Endometrium (tissue), 2 donors: ENCODE results near the gene ZFP92.
"Not testable (repeated sequence)": the region's sequence is repeated elsewhere in the genome, so short reads cannot be mapped to it uniquely, and the experiment has no call there.

Experiments
- FAIRE-seq: peaks from 2 replicates; lab custom pipeline; 2012; peaks lifted over from hg19 to GRCh38; lab: Jason Lieb, UNC
- donor health status: control.
- donor health status: control.

The ZFP92 gene, protein sequence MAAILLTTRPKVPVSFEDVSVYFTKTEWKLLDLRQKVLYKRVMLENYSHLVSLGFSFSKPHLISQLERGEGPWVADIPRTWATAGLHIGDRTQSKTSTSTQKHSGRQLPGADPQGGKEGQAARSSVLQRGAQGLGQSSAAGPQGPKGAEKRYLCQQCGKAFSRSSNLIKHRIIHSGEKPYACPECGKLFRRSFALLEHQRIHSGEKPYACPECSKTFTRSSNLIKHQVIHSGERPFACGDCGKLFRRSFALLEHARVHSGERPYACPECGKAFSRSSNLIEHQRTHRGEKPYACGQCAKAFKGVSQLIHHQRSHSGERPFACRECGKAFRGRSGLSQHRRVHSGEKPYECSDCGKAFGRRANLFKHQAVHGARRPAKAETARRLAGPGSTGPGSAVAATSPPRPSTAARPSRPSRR

DNA sequence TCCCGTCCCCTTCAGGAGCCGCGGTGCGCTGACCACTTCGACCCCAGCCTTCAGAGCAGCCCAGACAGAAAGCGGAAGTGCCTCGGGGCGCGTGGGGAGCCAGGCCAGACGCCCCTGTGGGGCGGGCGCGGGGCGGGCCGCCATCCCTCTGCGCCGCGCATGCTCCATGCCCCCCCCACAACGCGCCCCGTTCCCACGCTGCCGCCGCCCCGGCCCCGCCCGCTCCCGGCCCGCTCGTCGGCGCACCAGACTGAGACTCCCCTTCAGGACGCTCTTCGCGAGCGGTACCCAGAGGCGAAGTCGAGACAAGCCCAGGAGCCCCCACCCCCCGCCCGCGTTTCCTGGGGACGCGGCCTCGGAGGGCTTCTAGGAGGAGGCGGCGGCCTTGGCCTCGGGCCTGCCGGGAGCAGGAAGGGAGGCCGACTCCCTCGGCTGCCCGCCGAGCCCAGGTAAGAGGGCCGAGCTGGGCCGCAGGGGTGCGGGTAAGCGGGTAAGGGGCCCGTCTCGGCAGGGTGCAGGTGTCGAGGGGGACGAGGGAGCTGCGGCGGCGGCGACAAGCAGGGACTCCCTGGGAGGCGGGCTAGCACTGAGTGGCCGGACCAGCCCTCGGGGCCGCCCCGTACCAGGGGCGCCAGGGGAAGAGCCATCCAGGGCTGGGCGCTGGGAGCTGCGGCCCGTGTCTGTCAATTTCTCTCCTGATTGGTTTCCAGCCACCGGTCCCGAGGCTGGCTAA is at the start of gene ZFP92:
ZFP92 (plus strand) TSS at position 218 of the 733 bp plus-strand sequence. CDS start 6,851 bp downstream, outside the sequence.
- no peak for FAIRE-seq

GRCh38 chrX:153361781-153362397 is 49.4 kb upstream of the ZFP92 start:
- no peak for FAIRE-seq

DNA sequence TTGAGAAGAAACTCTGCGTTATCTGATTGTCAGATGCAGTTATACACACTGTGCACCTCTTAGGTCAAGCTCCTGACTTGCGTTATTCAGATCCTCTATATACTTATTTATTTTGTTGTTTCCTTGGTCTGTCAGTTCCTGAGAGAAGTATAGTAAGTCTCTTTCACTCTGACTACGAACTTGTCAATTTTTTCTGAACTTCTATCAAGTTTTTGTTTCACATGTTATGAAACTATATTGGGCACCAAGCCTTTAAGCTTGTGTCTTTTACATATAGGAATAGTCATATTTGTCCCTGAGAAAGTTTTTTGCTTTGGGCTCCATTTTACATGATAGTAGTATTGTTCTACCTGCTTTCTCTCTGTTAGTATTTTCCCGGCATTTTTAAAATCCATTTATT is 45.6 kb upstream of the ZFP92 start:
- no peak for FAIRE-seq

DNA sequence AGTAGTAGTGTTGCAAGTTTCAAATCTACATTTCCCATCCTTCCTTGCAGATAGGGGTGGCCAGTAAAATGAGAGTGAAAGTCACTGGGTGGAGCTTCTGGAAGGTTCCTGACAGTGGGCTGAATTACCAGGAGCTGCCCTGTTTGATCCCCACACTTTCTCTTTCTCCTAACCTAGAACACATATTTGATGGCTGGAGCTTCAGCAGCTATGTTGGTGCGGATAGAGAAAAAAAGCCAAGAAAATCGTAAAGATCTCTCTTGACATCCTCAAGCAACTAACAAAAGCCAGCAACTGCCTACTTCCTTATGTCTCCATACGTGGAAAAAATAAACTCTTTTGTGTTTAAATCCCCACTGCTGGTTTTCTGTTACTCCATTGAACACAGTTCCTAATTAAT is 45.2 kb upstream of the ZFP92 start:
- no peak for FAIRE-seq

DNA sequence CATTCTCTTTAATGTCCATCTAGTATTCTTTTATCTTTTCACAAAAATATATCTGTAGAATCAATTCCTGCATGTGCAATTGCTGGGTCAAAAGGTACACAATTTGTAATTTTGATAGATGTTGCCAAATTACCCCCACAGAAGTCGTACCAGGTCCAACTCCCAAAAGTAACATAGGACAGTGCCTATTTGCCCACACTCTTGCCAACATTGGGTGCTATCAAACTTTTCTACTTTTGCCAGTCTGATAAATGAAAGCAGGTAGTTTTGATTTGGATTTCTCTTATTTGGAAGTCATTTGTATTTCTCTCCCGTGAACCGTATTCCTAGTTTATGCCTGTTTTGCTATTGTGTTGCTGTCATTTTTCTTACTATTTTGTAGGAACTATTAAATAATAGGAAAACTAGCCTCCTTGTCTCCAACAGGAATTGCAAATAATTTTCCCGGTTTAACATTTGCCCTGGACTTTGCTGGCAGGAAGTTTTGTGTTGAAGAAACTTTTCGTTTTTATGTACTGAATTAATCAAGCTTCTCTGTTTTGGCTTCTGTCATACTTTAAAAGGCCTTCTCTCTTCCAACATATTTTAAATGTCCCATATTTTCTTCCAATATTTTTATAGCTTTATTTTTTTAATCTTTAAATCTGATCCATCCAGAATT is 44.3 kb upstream of the ZFP92 start:
- no peak for FAIRE-seq

DNA sequence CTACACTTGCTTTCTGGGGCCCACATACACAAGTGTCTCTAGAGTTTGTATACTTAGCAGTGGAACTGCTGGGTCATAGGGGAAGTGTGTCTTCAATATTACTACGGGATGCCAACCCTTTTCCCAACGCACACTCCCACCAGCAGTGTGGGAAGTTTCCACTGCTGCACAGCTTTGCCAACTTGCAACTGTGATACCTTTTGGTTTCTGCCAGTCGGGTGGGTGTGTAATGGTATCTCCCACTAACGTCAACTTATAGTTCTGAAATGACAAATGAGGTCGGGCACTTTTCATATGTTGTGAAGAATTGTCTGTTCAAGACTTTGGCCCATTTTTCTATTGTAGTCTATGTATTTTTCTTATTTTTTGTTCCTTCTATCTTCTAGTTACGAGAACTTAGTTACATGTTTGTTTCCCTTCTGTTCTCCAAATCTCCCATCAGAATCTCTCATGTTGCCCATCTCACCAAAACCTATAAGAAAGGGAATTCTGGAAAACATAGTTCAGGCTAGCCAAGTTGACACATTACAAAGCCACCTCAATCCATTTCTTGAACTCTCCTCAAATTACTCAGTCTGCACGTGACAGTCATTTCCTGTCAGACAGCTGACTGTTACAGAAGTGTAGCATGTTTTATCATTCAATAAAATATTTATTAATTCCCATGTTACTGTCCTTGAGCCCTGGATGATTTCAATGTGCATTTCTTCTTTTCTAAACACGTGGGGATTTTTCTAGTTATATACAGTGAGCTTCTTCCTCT is 40.8 kb upstream of the ZFP92 start:
- no peak for FAIRE-seq

- FAIRE-seq: peak; percentile 83
These were observed 40.0 kb upstream of the ZFP92 start for GRCh38 chrX:153371256-153371655.

DNA sequence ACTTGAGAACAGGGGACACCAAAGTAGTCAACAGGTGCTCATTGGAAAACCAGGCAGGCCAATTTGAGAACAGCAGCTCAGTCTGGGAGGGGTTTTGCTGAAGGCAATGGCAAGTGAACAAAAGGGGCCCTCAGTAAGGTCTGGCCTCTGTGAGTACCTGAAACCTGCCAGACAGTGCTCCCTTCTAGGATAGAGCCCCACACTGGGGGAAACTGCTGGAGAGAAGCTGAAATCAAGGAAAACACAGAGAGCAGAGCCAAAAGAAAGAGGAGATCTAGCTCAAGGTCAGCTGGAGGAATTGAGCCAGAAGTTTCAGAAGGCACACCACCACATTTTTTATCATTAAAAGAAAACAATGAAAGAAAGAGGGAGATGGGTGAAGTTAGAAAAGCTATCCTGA is 38.3 kb upstream of the ZFP92 start:
- FAIRE-seq: no peak

- no peak for FAIRE-seq
These were observed 36.8 kb upstream of the ZFP92 start for GRCh38 chrX:153374426-153374825.

DNA sequence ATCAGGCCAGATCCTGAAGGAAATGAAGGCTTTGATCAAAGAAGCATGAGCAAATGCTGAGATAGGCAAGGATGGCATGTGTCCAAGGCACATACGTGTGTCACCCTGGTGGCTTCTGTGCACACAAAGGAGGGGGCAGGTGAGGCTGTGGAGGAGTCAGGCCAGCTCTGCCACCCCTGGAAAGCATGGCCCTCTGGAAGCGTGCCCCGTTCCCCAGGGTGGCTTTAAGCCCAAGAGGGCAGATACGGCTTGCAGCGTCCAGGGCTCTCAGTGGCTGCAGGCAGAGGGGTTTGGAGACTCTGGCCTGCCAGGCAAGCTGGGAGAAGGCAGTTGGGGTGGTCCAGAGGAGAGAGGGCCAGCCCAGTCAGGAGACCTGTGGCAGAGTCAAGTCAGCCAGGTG is 35.7 kb upstream of the ZFP92 start:
- no peak for FAIRE-seq

- FAIRE-seq: no peak
These were observed 33.5 kb upstream of the ZFP92 start for GRCh38 chrX:153377727-153378126.

GRCh38 chrX:153378607-153379006 is 32.7 kb upstream of the ZFP92 start:
- no peak for FAIRE-seq

DNA sequence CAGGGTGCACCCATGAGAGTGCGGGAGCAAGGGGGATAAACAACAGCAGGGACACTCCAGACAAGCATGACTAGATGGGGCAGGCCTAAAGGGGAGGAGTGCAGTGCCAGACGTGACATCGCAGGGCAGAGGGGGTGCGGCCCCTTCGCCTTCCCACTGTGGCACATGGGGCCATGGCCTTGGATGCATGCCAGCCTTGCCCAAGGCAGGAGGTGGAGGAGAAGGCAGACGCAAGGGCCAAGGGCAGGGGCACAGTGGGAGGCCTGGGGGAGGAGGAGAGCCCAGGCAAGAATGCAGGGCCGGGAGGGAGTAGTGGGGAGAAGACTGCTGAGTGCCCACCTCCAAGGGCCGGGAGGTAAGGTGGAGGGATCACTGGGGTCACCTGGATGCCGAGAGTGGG is 31.8 kb upstream of the ZFP92 start:
- FAIRE-seq: no peak

GRCh38 chrX:153379971-153380581 is 31.2 kb upstream of the ZFP92 start:
- no peak for FAIRE-seq

GRCh38 chrX:153380691-153381090 is 30.6 kb upstream of the ZFP92 start:
- FAIRE-seq: no peak

GRCh38 chrX:153381684-153382532 is 29.4 kb upstream of the ZFP92 start:
- FAIRE-seq: no peak

DNA sequence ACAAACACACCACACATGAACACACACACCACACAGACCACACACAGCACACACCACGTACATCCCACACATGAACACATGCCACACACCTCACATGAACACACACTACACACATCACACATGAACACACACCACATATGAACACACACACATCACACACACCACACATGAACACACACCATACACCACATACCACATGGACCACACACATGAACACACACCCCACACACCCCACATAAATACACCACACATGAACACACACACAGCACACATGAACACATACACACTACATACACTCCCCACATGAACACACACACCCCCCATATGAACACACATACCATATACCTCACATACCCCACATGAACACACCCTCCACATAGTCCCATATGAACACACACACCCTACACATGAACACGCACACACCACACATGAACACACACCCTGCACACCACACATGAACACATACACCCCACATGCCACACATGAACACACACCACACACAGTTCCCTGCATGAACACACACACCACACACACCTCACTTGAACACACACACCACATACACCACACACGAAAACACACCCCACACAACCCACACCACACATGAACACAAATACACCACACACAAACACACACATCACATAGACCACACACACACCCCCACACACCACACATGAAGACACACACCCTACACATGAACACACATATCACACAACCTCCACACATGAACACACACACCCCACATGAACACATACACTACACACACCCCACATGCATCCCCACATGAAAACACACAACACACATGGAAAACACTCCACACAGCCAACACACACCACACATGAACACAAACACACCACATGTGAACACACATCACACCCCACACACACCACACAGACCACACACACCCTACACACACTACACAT is 28.4 kb upstream of the ZFP92 start:
- FAIRE-seq: no peak

- FAIRE-seq: no peak
These were observed 26.9 kb upstream of the ZFP92 start for GRCh38 chrX:153384390-153384789.

DNA sequence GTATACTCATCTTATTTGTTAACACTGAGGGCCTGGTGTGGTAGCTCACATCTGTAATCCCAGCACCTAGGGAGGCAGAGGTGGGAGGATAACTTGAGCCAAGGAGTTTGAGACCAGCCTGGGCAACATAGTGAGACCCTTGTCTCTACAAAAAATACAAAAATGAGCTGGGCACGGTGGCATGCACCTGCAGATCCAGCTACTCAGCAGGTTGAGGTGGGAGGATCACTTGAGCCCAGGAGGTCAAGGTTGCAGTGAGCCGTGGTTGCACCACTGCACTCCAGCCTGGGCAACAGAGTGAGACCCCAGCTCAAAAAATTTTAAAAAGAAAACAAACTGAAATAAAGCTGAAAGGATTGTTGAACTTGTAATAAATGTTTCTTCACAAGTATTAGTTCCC is 26.3 kb upstream of the ZFP92 start:
- FAIRE-seq: not testable (repeated sequence)
